ENCODE results near the gene MAP3K3.
A peak's percentile ranks its signal among the peaks of the same experiment; 100 is the strongest.

MAP3K3 gene

DNA sequence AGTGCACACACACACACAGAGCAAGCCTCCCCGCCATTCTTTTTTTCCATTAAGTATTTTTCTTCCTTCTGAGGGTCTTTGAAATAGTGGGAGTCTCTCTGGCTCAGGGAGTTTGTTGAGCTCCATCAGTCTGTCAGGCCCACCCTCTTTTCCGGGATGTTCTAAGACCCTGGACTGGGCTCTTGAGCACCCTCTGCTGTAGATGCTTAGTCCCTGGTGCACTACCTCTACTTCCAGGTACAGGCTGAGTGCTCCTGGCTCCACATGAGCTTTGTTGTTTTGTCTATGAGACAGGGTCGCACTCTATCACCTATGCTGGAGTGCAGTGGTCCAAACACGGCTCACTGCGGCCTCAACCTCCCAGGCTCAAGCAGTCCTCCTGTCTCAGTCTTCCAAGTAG, 57.0 kb downstream of the MAP3K3 start:
- TF ChIP-seq, protein P1, sequence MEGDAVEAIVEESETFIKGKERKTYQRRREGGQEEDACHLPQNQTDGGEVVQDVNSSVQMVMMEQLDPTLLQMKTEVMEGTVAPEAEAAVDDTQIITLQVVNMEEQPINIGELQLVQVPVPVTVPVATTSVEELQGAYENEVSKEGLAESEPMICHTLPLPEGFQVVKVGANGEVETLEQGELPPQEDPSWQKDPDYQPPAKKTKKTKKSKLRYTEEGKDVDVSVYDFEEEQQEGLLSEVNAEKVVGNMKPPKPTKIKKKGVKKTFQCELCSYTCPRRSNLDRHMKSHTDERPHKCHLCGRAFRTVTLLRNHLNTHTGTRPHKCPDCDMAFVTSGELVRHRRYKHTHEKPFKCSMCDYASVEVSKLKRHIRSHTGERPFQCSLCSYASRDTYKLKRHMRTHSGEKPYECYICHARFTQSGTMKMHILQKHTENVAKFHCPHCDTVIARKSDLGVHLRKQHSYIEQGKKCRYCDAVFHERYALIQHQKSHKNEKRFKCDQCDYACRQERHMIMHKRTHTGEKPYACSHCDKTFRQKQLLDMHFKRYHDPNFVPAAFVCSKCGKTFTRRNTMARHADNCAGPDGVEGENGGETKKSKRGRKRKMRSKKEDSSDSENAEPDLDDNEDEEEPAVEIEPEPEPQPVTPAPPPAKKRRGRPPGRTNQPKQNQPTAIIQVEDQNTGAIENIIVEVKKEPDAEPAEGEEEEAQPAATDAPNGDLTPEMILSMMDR (IDR thresholded peaks at IDR 0.05; ENCODE audit: low read depth, low read length) = no peak
- no peak for TF ChIP-seq POLR2A (IDR thresholded peaks at IDR 0.05; ENCODE audit: extremely low read depth, insufficient read length)
- TF ChIP-seq MYC (IDR thresholded peaks at IDR 0.05; ENCODE audit: low read depth, low read length) = no peak
- TF ChIP-seq, protein P2, sequence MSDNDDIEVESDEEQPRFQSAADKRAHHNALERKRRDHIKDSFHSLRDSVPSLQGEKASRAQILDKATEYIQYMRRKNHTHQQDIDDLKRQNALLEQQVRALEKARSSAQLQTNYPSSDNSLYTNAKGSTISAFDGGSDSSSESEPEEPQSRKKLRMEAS (IDR thresholded peaks at IDR 0.05; ENCODE audit: low read depth, low read length) = no peak
- no peak for DNase-seq (ENCODE audit: low read depth)
- no peak overlapping the region for H3K4me3 ChIP-seq (ENCODE audit: low read depth, low read length)

DNA sequence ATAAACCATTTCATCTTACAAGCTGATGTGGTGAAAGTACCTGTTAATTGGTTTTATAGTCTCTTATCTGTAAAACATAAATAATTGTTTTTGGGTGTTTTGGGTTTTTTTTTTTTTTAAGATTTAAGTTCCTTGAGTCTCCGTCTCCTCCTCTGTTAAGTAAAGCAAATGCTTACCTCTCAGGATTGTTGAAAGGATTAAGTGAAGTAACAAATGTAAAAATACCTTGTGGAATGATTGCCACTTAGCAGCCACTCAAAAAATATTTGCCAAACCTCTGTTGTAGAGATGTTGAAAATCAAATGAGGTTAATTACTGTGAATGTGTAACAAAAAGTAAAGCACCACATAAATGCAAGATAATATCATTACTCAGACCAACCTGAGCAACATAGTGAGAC, 58.5 kb downstream of the MAP3K3 start:
- DNase-seq (ENCODE audit: low read depth) = no peak
- no peak overlapping the region for H3K4me3 ChIP-seq (ENCODE audit: low read depth, low read length)
- TF ChIP-seq, protein P1 (IDR thresholded peaks at IDR 0.05; ENCODE audit: low read depth, low read length) = no peak
- TF ChIP-seq, protein P2 (IDR thresholded peaks at IDR 0.05; ENCODE audit: low read depth, low read length) = no peak
- no peak for TF ChIP-seq POLR2A (IDR thresholded peaks at IDR 0.05; ENCODE audit: extremely low read depth, insufficient read length)
- no peak for TF ChIP-seq MYC (IDR thresholded peaks at IDR 0.05; ENCODE audit: low read depth, low read length)

DNA sequence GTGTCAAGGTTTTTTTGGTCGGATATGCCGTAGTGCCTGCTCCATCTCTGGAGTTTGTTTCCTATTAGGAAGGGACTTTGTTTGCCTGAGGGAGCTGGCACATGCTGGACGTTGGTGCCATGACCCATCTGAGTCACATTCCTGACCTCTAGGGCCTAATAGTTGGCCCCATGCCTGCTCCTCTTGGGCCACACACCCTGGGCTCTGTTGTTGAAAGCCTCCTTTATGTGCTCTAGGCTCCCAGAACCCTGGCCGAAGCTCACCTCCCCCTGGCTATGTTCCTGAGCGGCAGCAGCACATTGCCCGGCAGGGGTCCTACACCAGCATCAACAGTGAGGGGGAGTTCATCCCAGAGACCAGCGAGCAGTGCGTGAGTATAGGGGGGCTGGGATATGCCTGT, 59.3 kb downstream of the MAP3K3 start:
- TF ChIP-seq, protein P1 (IDR thresholded peaks at IDR 0.05; ENCODE audit: low read depth, low read length) = no peak
- TF ChIP-seq MYC (IDR thresholded peaks at IDR 0.05; ENCODE audit: low read depth, low read length) (no peak), POLR2A (IDR thresholded peaks at IDR 0.05; ENCODE audit: extremely low read depth, insufficient read length) (no peak)
- TF ChIP-seq, protein P2 (IDR thresholded peaks at IDR 0.05; ENCODE audit: low read depth, low read length) = no peak
- DNase-seq (ENCODE audit: low read depth) = no peak

DNA sequence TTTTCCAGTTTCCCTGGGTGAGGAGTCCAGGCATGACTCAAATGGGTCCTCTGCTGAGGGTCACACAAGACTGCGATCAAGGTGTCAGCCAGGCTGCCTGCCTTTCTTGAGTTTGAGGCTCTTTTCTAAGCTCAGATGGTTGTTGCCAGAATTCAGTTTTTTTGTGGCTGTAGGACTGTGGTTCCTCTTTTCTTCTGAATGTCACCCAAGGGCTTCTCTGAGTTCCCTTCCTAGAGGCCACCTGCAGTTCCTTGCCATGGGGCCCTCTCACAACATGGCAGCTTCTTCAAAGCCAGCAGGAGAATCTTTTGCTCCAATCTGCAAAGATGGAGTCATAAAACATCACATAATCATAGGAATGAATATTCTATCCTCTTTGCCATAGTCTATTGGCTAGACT, 60.2 kb downstream of the MAP3K3 start:
- no peak overlapping the region for H3K4me3 ChIP-seq (ENCODE audit: low read depth, low read length)
- TF ChIP-seq, protein P2 (IDR thresholded peaks at IDR 0.05; ENCODE audit: low read depth, low read length) = no peak
- TF ChIP-seq POLR2A (IDR thresholded peaks at IDR 0.05; ENCODE audit: extremely low read depth, insufficient read length) = no peak
- no peak for TF ChIP-seq MYC (IDR thresholded peaks at IDR 0.05; ENCODE audit: low read depth, low read length)
- TF ChIP-seq, protein P1 (IDR thresholded peaks at IDR 0.05; ENCODE audit: low read depth, low read length) = no peak
- peak; percentile 62 for DNase-seq (ENCODE audit: low read depth)

More for the DNA sequence above, 59.3 kb downstream of the MAP3K3 start:
- no peak overlapping the region for H3K4me3 ChIP-seq (ENCODE audit: low read depth, low read length)

DNA sequence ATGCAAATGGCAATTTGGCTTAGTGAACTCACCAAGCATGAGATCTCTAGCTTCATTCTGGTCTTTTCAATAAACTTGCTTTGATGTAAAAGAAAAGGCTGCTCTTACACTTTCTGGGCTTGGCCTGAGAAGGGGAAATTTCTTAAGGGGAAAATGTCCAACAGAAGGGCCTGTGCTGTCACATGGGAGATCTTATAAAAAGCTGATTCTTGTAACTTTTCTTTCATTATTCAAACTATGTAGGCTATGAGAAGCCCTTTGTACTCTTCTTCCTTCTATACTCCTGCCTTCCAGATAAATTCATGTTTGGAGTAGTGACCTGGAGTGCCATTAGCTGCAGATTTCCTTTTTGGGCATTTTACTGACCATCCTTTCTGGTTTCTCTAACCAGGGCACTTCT, 60.8 kb downstream of the MAP3K3 start:
- TF ChIP-seq POLR2A (IDR thresholded peaks at IDR 0.05; ENCODE audit: extremely low read depth, insufficient read length) = no peak
- TF ChIP-seq MYC (IDR thresholded peaks at IDR 0.05; ENCODE audit: low read depth, low read length) = no peak
- TF ChIP-seq, protein P2 (IDR thresholded peaks at IDR 0.05; ENCODE audit: low read depth, low read length) = no peak
- TF ChIP-seq, protein P1 (IDR thresholded peaks at IDR 0.05; ENCODE audit: low read depth, low read length) = no peak
- no peak overlapping the region for H3K4me3 ChIP-seq (ENCODE audit: low read depth, low read length)
- DNase-seq (ENCODE audit: low read depth) = no peak
